K562 (cell line): ENCODE data around the gene CHPF2. TPM values are rescaled to one million over a fixed set of nuclear protein-coding genes. Genes with fewer than 3 reads are reported as not detected.

Source experiments
- BRD4 ChIP-seq: fragments of 200-600 bp; sonication (generic); IDR thresholded peaks from 2 replicates; pipeline ENCODE4 v1.6.1; 2017; ENCODE audit warnings: inconsistent platforms
- FUS ChIP-seq: fragments of 200-400 bp; formaldehyde crosslinking; optimal IDR thresholded peaks from 2 replicates; pipeline ENCODE3; 2017; ENCODE audit warnings: low read depth, low read length
- GTF3C2 ChIP-seq: IDR thresholded peaks from 3 replicates; pipeline ENCODE4 v1.6.1; 2011; ENCODE audit warnings: borderline replicate concordance, mild to moderate bottlenecking, moderate library complexity; ENCODE audit not compliant: insufficient read length; ENCODE audit errors: extremely low read depth
- IRF9 ChIP-seq: fragments of 450-650 bp; IDR thresholded peaks from 2 replicates; pipeline ENCODE4 v1.6.1; 2016; ENCODE audit warnings: missing biosample characterization, missing genetic modification characterization
- KDM2B ChIP-seq: fragments of 250-450 bp; sonication (Bioruptor Pico); IDR thresholded peaks from 2 replicates; pipeline ENCODE4 v1.8.0; 2021; ENCODE audit warnings: mild to moderate bottlenecking, moderate library complexity
- MBD2 ChIP-seq: sonication (generic); IDR thresholded peaks from 2 replicates; pipeline ENCODE4 v1.6.1; 2016; ENCODE audit warnings: low read depth, borderline replicate concordance
- MEF2D ChIP-seq: conservative IDR thresholded peaks from 2 replicates; pipeline ENCODE4 v1.6.1; 2016; ENCODE audit warnings: low read depth, missing genetic modification characterization, missing compliant biosample characterization
- MEIS2 ChIP-seq: fragments of 450-650 bp; IDR thresholded peaks from 2 replicates; pipeline ENCODE4 v1.6.1; 2014; ENCODE audit warnings: mild to moderate bottlenecking; ENCODE audit not compliant: partially characterized antibody
- NR4A1 ChIP-seq, 2 experiments: fragments of 250-450 bp in 1 of 2; fragments of 450-650 bp in 1 of 2; sonication (Bioruptor Pico) in 1 of 2; IDR thresholded peaks; 2 replicates each; pipeline versions ENCODE4 v1.4.0 to v1.6.1; 2016 to 2020; ENCODE audit warnings: mild to moderate bottlenecking in 2 of 2, missing compliant biosample characterization in 1 of 2, missing genetic modification characterization in 1 of 2, moderate library complexity in 1 of 2
- POLR2G ChIP-seq: fragments of 200-400 bp; formaldehyde crosslinking; IDR thresholded peaks from 2 replicates; pipeline ENCODE4 v1.6.1; 2017; ENCODE audit warnings: low read depth, mild to moderate bottlenecking, antibody characterized with exemption, low read length, moderate library complexity
- RAD21 ChIP-seq, 2 experiments: fragments of 250-450 bp in 1 of 2; fragments of 450-650 bp in 1 of 2; sonication (Bioruptor Pico) in 1 of 2; formaldehyde crosslinking in 1 of 2; IDR thresholded peaks in 1 of 2; conservative IDR thresholded peaks in 1 of 2; 2 replicates each; pipeline versions ENCODE4 v1.4.0 to v1.8.0; 2020 to 2022; ENCODE audit warnings: mild to moderate bottlenecking in 2 of 2, moderate library complexity in 1 of 2
- RBM22 ChIP-seq: fragments of 200-400 bp; formaldehyde crosslinking; IDR thresholded peaks from 2 replicates; pipeline ENCODE4 v1.6.1; 2018; ENCODE audit warnings: low read length, low read depth; ENCODE audit not compliant: poor library complexity, severe bottlenecking
- RFX1 ChIP-seq: fragments of 450-650 bp; IDR thresholded peaks from 2 replicates; pipeline ENCODE4 v1.6.1; 2016; ENCODE audit warnings: mild to moderate bottlenecking, moderate library complexity
- RUNX1 ChIP-seq: sonication (generic); IDR thresholded peaks from 2 replicates; pipeline ENCODE4 v1.6.1; 2016; ENCODE audit warnings: antibody characterized with exemption, low read depth
- TAF7 ChIP-seq: fragments of 450-650 bp; IDR thresholded peaks from 2 replicates; pipeline ENCODE4 v1.6.1; 2016; ENCODE audit warnings: missing genetic modification characterization, missing compliant biosample characterization
- TARDBP ChIP-seq: fragments of 450-650 bp; IDR thresholded peaks from 2 replicates; pipeline ENCODE4 v1.6.1; 2016
- TCF3 ChIP-seq: sonication (generic); formaldehyde crosslinking; IDR thresholded peaks from 2 replicates; pipeline ENCODE4 v1.4.0; 2020; ENCODE audit warnings: mild to moderate bottlenecking, missing genetic modification reagents
- THRA ChIP-seq: fragments of 450-650 bp; IDR thresholded peaks from 2 replicates; pipeline ENCODE4 v1.6.1; 2017; ENCODE audit warnings: mild to moderate bottlenecking, moderate library complexity
- ZNF133 ChIP-seq: fragments of 250-450 bp; sonication (Bioruptor Pico); IDR thresholded peaks from 2 replicates; pipeline ENCODE4 v1.4.0; 2020; ENCODE audit warnings: mild to moderate bottlenecking
- ZNF140 ChIP-seq: fragments of 250-450 bp; sonication (Bioruptor Pico); IDR thresholded peaks from 2 replicates; pipeline ENCODE4 v1.8.0; 2021; ENCODE audit warnings: moderate library complexity, mild to moderate bottlenecking, inconsistent platforms
- ZNF23 ChIP-seq: fragments of 250-450 bp; sonication (Bioruptor Pico); IDR thresholded peaks from 2 replicates; pipeline ENCODE4 v1.4.0; 2020; ENCODE audit warnings: mild to moderate bottlenecking
- ZNF408 ChIP-seq: fragments of 250-450 bp; sonication (Bioruptor Pico); IDR thresholded peaks from 2 replicates; pipeline ENCODE4 v1.4.0; 2020; ENCODE audit warnings: low read depth, mild to moderate bottlenecking, moderate library complexity
- ZNF75A ChIP-seq: fragments of 450-650 bp; formaldehyde crosslinking; IDR thresholded peaks from 2 replicates; pipeline ENCODE4 v1.4.0; 2020; ENCODE audit warnings: mild to moderate bottlenecking
- polyA plus RNA-seq, 8 experiments: library from polyadenylated mRNA; depleted of rRNA in 4 of 8; stranded (reverse) in 5 of 8; unstranded in 3 of 8; fragments of >200 nt; fragmentation: Nextera tagmentation in 2 of 8; fragmentation: Illumina TruSeq in 1 of 8; extraction: Ambion mirVana in 2 of 8; extraction: Trizol in 1 of 8; gene quantifications; 2 replicates each; pipeline versions ENCODE4 v1.2.1 to v1.2.3, GENCODE V29; 2011 to 2014; ENCODE audit warnings: inconsistent platforms in 1 of 8, missing spikeins in 1 of 8
- total RNA-seq, 7 experiments: library from RNA; depleted of rRNA in 6 of 7; stranded (reverse); fragments of >200 nt in 6 of 7; fragmentation: Illumina TruSeq in 2 of 7; extraction: Trizol in 2 of 7; gene quantifications; 2 replicates each; pipeline versions ENCODE4 v1.2.1 to v1.2.3, GENCODE V29; 2011 to 2021; ENCODE audit warnings: low replicate concordance in 1 of 7

The CHPF2 gene
- total and polyA plus RNA-seq, 9 of the 15 experiments (the other 6 are each of a cell fraction or from before 2014, with no cell fraction given), result 0.08 to 32.8 (median 10.5) TPM

GRCh38 chr7:151206914-151207313 lies 25.4 kb upstream of the CHPF2 start (continued):
- TF ChIP-seq ZNF75A (CRISPR knock-in tag) (no peak), THRA (no peak), BRD4 (no peak), RBM22 (no peak), RAD21 (CRISPR knock-in tag; conservative IDR thresholded peaks at IDR 0.05 in 1 of 2, IDR thresholded peaks at IDR 0.05 in 1 of 2) (no peak), FUS (no peak), TARDBP (no peak), MBD2 (no peak), POLR2G (no peak), KDM2B (CRISPR knock-in tag) (no peak), GTF3C2 (no peak), ZNF23 (no peak), RUNX1 (no peak), IRF9 (tag) (no peak), TAF7 (tag) (no peak), TCF3 (CRISPR knock-in tag) (peak; percentile 86), MEIS2 (peak; percentile 99), ZNF140 (CRISPR knock-in tag) (no peak), MEF2D (tag) (no peak), ZNF133 (CRISPR knock-in tag) (no peak), NR4A1 (CRISPR knock-in tag; IDR thresholded peaks at IDR 0.05) (no peak), NR4A1 (tag; IDR thresholded peaks at IDR 0.05) (no peak), ZNF408 (CRISPR knock-in tag) (no peak), RFX1 (no peak)
